A549 (cell line): ENCODE data around the gene NAA16.

Experiments
- CEBPB ChIP-seq, 2 experiments: fragments of >200 bp in 1 of 2; sonication (Bioruptor Twin) in 1 of 2; formaldehyde crosslinking in 1 of 2; IDR thresholded peaks; 2 replicates each; pipeline ENCODE4 v1.6.1; 2012 to 2016
- CTCF ChIP-seq: fragments of >200 bp; sonication (Bioruptor Twin); formaldehyde crosslinking; IDR thresholded peaks from 3 replicates; pipeline ENCODE4 v1.5.1; 2016
- POLR2A ChIP-seq: IDR thresholded peaks from 2 replicates; pipeline ENCODE4 v1.6.1; 2012; ENCODE audit warnings: mild to moderate bottlenecking, low read length
- REST ChIP-seq: fragments of 200-600 bp; sonication (generic); IDR thresholded peaks from 2 replicates; pipeline ENCODE4 v1.6.1; 2016; ENCODE audit warnings: antibody characterized with exemption, mild to moderate bottlenecking, moderate library complexity
- SREBF2 ChIP-seq: fragments of 450-650 bp; IDR thresholded peaks from 2 replicates; pipeline ENCODE4 v1.6.1; 2014; ENCODE audit warnings: mild to moderate bottlenecking, moderate library complexity
- ZC3H11A ChIP-seq: fragments of 450-650 bp; IDR thresholded peaks from 2 replicates; pipeline ENCODE4 v1.6.1; 2014; ENCODE audit warnings: antibody characterized with exemption, mild to moderate bottlenecking
- ZFP36 ChIP-seq: fragments of 450-650 bp; IDR thresholded peaks from 2 replicates; pipeline ENCODE4 v1.6.1; 2014; ENCODE audit warnings: borderline replicate concordance; ENCODE audit not compliant: partially characterized antibody

GRCh38 chr13:41402691-41403511, 91.8 kb downstream of the NAA16 start:
- TF ChIP-seq CTCF (no peak), REST (no peak), POLR2A (no peak), ZFP36 (no peak), ZC3H11A (no peak), SREBF2 (no peak), CEBPB (IDR thresholded peaks at IDR 0.05) (no peak)
